HUES64 (cell line): ENCODE data around the gene ODAPH.

Experiments used
- H3K27ac ChIP-seq: 2 replicates; pipeline ENCODE4 v1.7.0; 2013; ENCODE audit warnings: low read depth, low read length, inconsistent platforms
- H3K27me3 ChIP-seq: 2 replicates; pipeline ENCODE4 v1.6.1; 2013; ENCODE audit warnings: mild to moderate bottlenecking, low read length; ENCODE audit not compliant: insufficient read depth
- H3K36me3 ChIP-seq: 2 replicates; pipeline ENCODE4 v1.6.1; 2013; ENCODE audit warnings: mild to moderate bottlenecking, low read length; ENCODE audit not compliant: insufficient read depth
- H3K4me1 ChIP-seq: 2 replicates; pipeline ENCODE4 v1.6.1; 2013; ENCODE audit warnings: mild to moderate bottlenecking, low read length, moderate library complexity; ENCODE audit not compliant: insufficient read depth
- H3K4me3 ChIP-seq: 2 replicates; pipeline ENCODE4 v1.5.1; 2013; ENCODE audit warnings: mild to moderate bottlenecking, low read length, moderate library complexity
- H3K9ac ChIP-seq: 2 replicates; pipeline ENCODE4 v1.6.1; 2013; ENCODE audit warnings: mild to moderate bottlenecking, low read depth, low read length
- H3K9me3 ChIP-seq: 2 replicates; pipeline ENCODE4 v1.6.1; 2013; ENCODE audit warnings: low read depth, low read length; ENCODE audit not compliant: insufficient read depth
- WGBS: fragments of 150-250, 120-280 bp; methylation state at CpG from one replicate; pipeline ENCODE4 v1.1.7; 2013; ENCODE audit warnings: missing lambda C conversion rate; 5-methylcytosine and 5-hydroxymethylcytosine counted together

ODAPH gene

DNA sequence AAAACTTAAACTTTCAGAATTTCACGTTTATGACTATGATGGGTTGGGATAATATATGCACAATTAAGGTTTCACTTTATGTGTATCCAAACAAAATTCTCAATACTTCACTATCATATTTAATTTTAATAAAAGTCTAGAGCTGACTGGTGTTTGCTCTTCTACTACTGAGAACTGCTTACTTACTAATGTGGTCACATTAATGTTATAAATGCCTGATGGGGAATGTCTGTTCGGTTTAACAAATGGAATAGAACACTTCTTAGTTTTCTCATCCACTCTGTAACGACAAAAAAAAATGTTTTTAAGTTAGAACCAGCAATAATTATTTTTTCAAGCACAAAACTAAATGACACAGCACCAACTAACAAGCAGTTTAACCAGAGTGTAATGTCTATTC lies 40.2 kb downstream of the ODAPH start:
- H3K4me3 ChIP-seq = no peak overlapping the region
- 85% methylated on average over 2 of the region's 3 CpGs for WGBS
- no peaks in the 10 kb centered on the region for H3K36me3 ChIP-seq
- peaks cover 9% of the 10 kb centered on the region for H3K4me1 ChIP-seq
- H3K9me3 ChIP-seq = no peaks in the 10 kb centered on the region
- no peaks in the 10 kb centered on the region for H3K27me3 ChIP-seq
- H3K9ac ChIP-seq = no peak overlapping the region
- H3K27ac ChIP-seq = no peak overlapping the region

DNA sequence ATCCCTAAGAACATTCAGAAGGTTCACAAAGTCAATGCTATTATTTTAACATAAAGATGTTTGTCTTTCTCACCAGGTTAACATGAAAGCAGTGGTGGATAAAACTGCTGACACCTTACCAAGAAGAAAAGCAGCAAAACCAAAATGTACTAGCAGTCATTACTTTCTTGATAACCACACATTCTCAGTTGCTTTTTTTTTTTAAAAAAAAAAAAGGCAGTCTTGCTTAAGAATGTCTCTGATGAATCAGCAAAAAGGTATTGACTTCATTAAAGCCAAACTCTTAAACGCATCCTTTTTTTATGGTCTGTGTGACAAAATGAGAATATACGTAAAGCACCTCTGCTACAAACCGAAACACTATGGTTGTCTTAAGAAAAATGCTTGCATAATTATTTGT lies 42.5 kb downstream of the ODAPH start:
- Histone ChIP-seq H3K4me1 (peaks cover 9% of the 10 kb centered on the region), H3K36me3 (no peaks in the 10 kb centered on the region), H3K27ac (no peak overlapping the region), H3K9ac (no peak overlapping the region; the same call in 1 of the 2 replicates), H3K9me3 (no peaks in the 10 kb centered on the region), H3K4me3 (no peak overlapping the region), H3K27me3 (no peaks in the 10 kb centered on the region)
- 80% methylated on average over 3 of the region's 3 CpGs for WGBS

DNA sequence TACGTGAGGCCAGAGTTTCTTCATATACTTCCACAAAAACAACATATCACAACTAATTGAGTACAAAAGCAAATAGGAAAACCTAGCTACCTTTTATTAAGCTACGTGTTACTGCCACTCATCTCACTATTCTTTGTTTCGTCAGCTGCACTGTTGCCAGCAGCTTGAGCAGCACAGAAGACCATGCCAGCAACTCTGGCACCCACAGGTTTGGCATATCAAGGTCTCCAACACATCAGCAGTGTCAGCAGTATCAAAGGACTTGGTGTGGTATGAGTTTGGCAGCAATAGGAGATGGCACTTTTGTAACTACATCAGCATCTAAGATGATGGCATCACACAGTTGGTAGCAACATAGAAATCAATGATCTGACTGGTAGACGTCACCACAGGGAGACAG lies 43.8 kb downstream of the ODAPH start:
- Histone ChIP-seq H3K27ac (no peak overlapping the region), H3K27me3 (no peaks in the 10 kb centered on the region), H3K9ac (no peak overlapping the region), H3K4me1 (peaks cover 9% of the 10 kb centered on the region), H3K4me3 (no peak overlapping the region), H3K36me3 (no peaks in the 10 kb centered on the region), H3K9me3 (no peaks in the 10 kb centered on the region)
- WGBS = 95% methylated on average over 4 of the region's 4 CpGs

DNA sequence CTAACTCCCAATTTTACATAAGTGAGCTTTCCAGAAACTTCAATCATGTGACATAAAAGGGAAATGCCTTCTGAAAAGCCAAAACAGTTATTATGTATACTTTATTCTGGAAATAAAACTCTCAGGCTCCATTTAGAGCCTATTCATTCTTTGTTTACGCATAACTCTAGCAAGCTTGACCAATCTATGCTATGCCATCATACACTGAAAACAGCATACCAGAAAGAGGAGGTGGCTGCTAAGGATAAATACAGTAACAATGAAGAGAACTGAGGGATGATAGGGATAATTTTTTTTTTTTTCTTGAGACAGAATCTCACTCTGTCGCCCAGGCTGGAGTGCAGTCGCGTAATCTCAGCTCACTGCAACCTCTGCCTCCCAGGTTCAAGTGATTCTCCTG lies 50.1 kb downstream of the ODAPH start:
- H3K36me3 ChIP-seq = no peaks in the 10 kb centered on the region
- 84% methylated on average over 4 of the region's 4 CpGs for WGBS

DNA sequence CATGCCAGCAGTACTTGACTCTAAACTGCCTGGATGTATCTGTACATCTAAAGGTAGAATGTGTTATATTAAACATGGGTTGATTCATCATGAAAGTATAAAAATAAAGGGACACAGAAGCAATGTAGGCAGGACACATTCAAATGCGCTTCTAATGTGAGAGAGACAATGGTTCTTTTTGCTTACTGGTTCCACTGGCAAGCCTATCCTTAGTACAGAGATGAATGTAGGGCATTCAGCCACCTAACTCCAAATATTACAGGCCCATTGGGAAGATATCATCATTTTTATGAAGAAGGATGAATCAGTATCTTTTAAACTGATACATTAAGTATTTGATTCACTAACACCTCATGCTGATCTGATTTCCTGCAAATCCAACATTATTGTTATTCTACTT lies 56.4 kb downstream of the ODAPH start:
- no peak overlapping the region for H3K4me3 ChIP-seq
- no peak overlapping the region for H3K9ac ChIP-seq
- H3K27ac ChIP-seq = no peak overlapping the region
- 97% methylated on average over 1 of the region's 1 CpG for WGBS
- H3K9me3 ChIP-seq = no peaks in the 10 kb centered on the region
- H3K4me1 ChIP-seq = no peaks in the 10 kb centered on the region
- H3K27me3 ChIP-seq = no peaks in the 10 kb centered on the region
- H3K36me3 ChIP-seq = no peaks in the 10 kb centered on the region

More for the DNA sequence above, 50.1 kb downstream of the ODAPH start:
- no peak overlapping the region for H3K27ac ChIP-seq
- H3K4me1 ChIP-seq = no peaks in the 10 kb centered on the region
- H3K9ac ChIP-seq = no peak overlapping the region
- no peaks in the 10 kb centered on the region for H3K27me3 ChIP-seq
- no peak overlapping the region for H3K4me3 ChIP-seq
- H3K9me3 ChIP-seq = no peaks in the 10 kb centered on the region
